Measurements from ENCODE around the gene METRNL.

The METRNL gene

DNA sequence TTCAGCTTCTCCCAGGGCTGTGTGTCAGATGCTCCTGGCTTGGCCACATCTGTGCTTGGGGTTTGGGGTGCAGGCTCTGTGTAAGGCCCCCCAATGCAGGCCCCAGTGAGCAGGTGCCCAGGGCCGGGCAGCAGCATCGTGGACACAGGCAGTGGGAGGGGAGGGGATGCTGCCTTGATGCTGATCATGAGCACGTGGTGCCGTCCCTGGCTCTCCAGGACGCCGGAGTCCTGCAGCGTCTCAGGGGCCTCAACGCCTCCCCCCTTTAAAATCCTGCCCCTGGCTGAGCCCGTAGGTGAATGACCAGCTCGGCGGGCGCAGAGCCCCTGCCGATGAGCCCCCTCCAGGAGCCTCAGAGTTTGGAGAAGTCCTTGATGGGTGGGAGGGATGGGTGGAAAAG, 9.0 kb downstream of the METRNL start:
- H3K27ac ChIP-seq: no peak overlapping the region
- no peak for TF ChIP-seq ZFX (IDR thresholded peaks at IDR 0.05)
- TF ChIP-seq, protein P1, sequence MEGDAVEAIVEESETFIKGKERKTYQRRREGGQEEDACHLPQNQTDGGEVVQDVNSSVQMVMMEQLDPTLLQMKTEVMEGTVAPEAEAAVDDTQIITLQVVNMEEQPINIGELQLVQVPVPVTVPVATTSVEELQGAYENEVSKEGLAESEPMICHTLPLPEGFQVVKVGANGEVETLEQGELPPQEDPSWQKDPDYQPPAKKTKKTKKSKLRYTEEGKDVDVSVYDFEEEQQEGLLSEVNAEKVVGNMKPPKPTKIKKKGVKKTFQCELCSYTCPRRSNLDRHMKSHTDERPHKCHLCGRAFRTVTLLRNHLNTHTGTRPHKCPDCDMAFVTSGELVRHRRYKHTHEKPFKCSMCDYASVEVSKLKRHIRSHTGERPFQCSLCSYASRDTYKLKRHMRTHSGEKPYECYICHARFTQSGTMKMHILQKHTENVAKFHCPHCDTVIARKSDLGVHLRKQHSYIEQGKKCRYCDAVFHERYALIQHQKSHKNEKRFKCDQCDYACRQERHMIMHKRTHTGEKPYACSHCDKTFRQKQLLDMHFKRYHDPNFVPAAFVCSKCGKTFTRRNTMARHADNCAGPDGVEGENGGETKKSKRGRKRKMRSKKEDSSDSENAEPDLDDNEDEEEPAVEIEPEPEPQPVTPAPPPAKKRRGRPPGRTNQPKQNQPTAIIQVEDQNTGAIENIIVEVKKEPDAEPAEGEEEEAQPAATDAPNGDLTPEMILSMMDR (conservative IDR thresholded peaks at IDR 0.05): no peak

DNA sequence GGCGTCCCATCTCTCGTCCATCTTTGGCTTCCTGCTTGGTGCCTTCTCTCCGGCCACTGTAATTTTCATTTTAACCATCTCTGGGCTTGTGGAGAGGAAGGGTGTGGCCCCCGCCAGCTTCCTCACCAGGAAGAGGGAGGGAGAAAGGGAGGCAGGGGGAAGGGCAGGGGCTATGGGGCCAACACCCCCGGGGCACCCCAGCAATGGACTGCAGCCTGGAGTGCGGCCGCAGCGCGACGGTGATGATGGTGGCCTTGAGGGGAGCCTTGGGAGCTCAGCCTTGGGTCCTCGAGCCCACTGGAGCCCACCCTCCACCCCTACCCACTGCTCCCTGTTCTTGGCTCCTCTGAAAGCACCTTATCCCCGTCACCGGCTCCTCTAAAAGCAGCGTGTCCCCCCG, 9.5 kb downstream of the METRNL start:
- TF ChIP-seq ZFX (IDR thresholded peaks at IDR 0.05): no peak
- TF ChIP-seq, protein P1 (conservative IDR thresholded peaks at IDR 0.05): no peak
- no peak overlapping the region for H3K27ac ChIP-seq

DNA sequence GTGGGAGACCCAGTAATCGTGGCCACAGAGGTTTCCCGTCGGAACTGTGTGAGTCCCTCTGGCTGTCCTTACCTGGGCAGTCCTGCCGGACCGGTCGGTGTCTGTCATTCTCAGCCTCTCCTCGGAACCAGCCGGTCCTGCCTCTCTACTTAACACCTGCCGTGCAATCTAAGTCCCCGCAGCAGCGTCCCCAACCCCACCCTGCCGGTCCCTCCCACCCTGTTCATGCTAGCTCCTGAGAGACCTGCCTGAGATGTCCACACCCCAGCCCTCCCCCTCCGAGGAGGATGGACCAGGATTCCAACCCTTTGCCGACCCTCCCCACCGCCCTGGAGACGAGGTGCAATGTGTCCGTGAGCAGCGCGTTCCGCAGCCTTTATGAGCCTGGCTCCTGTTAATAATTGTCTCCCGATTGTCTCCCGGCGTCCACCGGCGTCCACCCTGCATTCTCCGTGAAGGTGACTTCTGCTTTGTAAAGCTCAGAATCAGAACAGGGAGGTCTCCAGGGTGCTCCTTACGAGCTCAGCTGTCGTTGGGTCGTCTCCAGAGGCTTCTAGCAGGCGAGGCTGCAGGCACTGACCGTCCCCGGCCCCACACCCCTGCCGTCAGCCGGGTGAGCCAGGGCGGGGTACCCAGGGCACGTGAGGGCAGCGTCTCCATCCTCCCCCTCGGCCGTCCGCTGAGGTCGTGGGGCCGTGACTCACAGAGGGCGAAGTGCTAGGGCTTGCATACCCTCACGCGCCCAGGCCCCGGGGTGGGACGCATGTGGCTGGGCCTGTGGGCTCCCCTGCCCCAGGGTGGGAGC, 10.1 kb downstream of the METRNL start:
- no peak overlapping the region for H3K27ac ChIP-seq
- TF ChIP-seq, protein P1 (conservative IDR thresholded peaks at IDR 0.05): no peak
- no peak for TF ChIP-seq ZFX (IDR thresholded peaks at IDR 0.05)

DNA sequence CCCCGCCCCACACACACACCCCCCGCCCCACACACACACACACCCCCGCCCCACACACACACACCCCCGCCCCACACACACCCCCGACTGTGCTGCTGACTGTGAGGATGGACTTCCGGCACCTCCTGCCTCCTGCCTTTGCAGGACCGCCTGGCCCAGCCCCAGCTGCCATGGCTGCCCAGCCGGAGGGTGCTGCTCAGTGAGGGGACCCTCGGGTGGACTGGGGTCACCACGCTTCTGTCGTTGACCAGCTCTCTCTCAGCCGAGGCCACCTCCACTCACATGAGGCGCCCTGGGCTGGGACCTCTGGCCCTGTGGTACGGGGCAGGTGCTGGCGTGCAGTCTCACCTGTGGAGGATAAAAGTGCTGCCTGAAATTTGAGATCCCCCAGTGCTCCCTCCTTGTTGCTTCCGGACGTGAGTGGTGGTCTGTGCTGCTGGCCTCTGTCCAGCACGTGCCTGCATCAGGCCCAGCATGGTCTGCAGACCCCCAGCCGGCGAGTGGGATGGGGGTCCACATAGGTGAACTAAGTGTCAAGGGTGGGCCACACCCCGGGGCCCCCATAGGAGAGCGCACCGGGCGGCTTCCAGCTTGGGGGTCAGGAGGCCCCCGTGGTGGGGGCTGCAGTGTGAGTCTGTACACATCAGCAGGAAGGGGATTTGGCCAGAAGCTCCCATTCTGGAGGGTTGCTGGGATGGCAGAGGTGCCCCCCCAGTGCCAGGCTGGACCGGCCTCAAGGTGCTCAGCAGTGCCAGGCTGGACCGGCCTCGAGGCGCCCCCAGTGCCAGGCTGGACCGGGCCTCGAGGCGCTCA, 11.2 kb downstream of the METRNL start:
- TF ChIP-seq, protein P1 (conservative IDR thresholded peaks at IDR 0.05): no peak
- TF ChIP-seq ZFX (IDR thresholded peaks at IDR 0.05): no peak
- no peak overlapping the region for H3K27ac ChIP-seq

DNA sequence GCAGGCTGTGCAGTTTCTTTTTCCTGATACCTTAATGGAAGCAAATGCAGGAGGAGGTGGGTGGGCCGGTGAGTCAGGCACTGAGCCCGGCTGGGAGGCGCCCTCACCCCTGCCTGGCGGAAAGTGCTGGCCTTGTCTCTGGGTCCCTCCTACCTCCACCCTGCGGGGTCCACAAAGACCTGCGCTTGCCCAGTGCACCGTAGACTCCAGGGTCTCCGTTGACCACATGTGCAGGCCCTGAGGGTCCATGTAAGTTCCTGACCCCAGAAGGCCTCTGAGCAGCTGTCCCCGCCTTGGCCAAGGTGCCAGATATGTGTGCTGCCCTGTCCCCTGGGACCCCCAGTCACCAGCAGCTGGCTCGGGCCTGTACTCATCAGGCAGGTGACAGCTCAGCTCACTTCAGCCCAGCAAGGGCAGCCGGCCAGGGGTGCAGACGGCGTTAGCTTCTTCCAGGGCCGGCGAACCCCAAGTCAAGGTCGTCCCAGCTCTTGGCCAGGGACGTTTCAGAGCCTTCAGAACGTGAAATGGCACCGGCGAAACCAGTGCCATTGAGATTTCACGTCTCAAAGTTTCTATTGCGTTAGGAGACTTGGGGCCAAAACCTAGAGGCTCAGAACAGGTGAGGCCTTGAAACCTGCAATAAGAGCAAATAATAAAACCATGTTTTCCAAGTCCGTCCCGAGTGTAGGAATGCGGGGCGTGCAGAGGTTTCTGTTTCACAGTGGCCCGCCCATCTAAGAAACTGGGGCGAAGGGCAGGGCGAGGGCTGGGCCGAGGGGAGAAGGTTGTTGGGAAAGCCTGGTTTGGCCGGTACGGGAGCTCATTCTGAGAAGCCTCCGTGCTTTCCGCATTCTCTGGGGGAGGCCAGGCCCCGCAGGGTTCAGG, 12.1 kb downstream of the METRNL start:
- H3K27ac ChIP-seq: no peak overlapping the region
- TF ChIP-seq ZFX (IDR thresholded peaks at IDR 0.05): no peak
- TF ChIP-seq, protein P1 (conservative IDR thresholded peaks at IDR 0.05): no peak

DNA sequence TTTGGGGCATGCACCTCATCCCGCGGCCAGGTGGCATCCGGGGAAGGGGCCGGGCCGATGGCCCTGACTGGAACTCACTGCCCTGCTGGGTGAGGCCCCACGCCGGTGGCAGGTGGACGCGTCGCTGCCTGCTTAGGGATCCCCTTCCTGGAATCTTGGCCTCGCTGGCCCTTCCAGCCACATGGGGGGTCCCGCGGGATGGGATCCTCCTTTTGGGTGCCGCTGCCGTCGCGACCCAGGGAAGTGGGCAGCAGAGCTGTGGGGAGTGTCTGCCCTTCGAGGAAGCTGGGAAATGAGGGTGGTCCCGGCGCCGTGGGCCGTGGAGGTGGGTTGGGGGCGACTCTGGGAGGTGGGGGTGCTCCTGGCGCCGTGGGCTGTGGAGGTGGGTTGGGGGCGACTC, 12.8 kb downstream of the METRNL start:
- H3K27ac ChIP-seq: no peak overlapping the region
- TF ChIP-seq ZFX (IDR thresholded peaks at IDR 0.05): no peak
- TF ChIP-seq, protein P1 (conservative IDR thresholded peaks at IDR 0.05): no peak

Measured in C4-2B (cell line).